IMR-90 (cell line): ENCODE measurements around the gene KRABD2.

ENCODE experiments used
- CEBPB ChIP-seq: IDR thresholded peaks from 2 replicates; pipeline ENCODE4 v1.6.1; 2012; ENCODE audit warnings: low read depth, low read length, improper control_type of control experiment
- CHD1 ChIP-seq: IDR thresholded peaks from 2 replicates; pipeline ENCODE4 v1.6.1; 2012; ENCODE audit warnings: low read depth, low read length, improper control_type of control experiment
- CTCF ChIP-seq: conservative IDR thresholded peaks from 2 replicates; pipeline ENCODE4 v1.5.1; 2012; ENCODE audit warnings: mild to moderate bottlenecking, low read depth, low read length, improper control_type of control experiment
- FOS ChIP-seq: fragments of 150-350 bp; IDR thresholded peaks from 2 replicates; pipeline ENCODE4 v1.6.1; 2016; ENCODE audit warnings: low read depth, low read length
- MAZ ChIP-seq: IDR thresholded peaks from 2 replicates; pipeline ENCODE4 v1.6.1; 2012; ENCODE audit warnings: low read depth, mild to moderate bottlenecking, low read length, improper control_type of control experiment, moderate library complexity, borderline replicate concordance
- MXI1 ChIP-seq: IDR thresholded peaks from 2 replicates; pipeline ENCODE4 v1.6.1; 2012; ENCODE audit warnings: low read depth, mild to moderate bottlenecking, low read length, moderate library complexity, borderline replicate concordance
- POLR2A ChIP-seq: IDR thresholded peaks from 2 replicates; pipeline ENCODE4 v1.6.1; 2012; ENCODE audit warnings: mild to moderate bottlenecking, low read depth, low read length
- RCOR1 ChIP-seq: IDR thresholded peaks from 2 replicates; pipeline ENCODE4 v1.6.1; 2012; ENCODE audit warnings: mild to moderate bottlenecking, low read length, improper control_type of control experiment; ENCODE audit not compliant: insufficient replicate concordance
- RFX5 ChIP-seq: IDR thresholded peaks from 2 replicates; pipeline ENCODE4 v1.8.0; 2012; ENCODE audit warnings: low read depth, mild to moderate bottlenecking, low read length, moderate library complexity
- SMC3 ChIP-seq: fragments of 150-350 bp; IDR thresholded peaks from 2 replicates; pipeline ENCODE4 v1.6.1; 2016; ENCODE audit warnings: low read depth, mild to moderate bottlenecking, antibody characterized with exemption, low read length, moderate library complexity
- TF ChIP-seq, protein P1 (sequence below): fragments of 150-350 bp; IDR thresholded peaks from 2 replicates; pipeline ENCODE4 v1.6.1; 2017; ENCODE audit warnings: mild to moderate bottlenecking, antibody characterized with exemption, low read length, low read depth
- TF ChIP-seq, protein P2 (sequence below): fragments of 150-350 bp; IDR thresholded peaks from 2 replicates; pipeline ENCODE4 v1.6.1; 2016; ENCODE audit warnings: low read depth, mild to moderate bottlenecking, low read length, moderate library complexity, borderline replicate concordance

DNA sequence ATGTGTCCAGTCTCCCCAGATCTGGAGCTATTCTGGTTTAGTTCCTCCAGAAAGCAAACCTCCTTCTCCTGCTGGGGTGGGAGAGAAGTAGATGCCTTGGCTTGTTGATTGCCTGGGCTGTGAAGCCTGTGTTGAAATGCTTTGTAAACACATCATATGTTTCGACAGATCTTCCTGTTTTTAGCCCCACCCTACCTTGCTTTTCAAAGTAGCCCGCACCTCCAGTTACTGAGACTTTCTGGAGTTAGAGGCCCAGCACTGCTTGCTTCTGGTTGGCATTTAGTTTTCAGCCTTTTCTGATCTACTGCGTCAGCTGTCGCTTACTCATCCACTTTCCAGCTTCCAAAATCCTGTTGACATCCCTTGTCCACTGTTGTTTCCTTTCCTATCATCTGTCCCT, 41.3 kb upstream of the KRABD2 start:
- TF ChIP-seq CTCF (no peak), POLR2A (no peak), RFX5 (no peak), MXI1 (no peak), CEBPB (no peak), FOS (no peak), MAZ (no peak), SMC3 (no peak), RCOR1 (no peak), CHD1 (no peak)
- TF ChIP-seq, protein P1, sequence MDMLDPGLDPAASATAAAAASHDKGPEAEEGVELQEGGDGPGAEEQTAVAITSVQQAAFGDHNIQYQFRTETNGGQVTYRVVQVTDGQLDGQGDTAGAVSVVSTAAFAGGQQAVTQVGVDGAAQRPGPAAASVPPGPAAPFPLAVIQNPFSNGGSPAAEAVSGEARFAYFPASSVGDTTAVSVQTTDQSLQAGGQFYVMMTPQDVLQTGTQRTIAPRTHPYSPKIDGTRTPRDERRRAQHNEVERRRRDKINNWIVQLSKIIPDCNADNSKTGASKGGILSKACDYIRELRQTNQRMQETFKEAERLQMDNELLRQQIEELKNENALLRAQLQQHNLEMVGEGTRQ = no peak
- TF ChIP-seq, protein P2, sequence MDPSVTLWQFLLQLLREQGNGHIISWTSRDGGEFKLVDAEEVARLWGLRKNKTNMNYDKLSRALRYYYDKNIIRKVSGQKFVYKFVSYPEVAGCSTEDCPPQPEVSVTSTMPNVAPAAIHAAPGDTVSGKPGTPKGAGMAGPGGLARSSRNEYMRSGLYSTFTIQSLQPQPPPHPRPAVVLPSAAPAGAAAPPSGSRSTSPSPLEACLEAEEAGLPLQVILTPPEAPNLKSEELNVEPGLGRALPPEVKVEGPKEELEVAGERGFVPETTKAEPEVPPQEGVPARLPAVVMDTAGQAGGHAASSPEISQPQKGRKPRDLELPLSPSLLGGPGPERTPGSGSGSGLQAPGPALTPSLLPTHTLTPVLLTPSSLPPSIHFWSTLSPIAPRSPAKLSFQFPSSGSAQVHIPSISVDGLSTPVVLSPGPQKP = no peak
